SU-DHL-6 (cell line): ENCODE results near the gene LRRN2.

Experiments used
- EZH2phosphoT487 ChIP-seq: fragments of 200-600 bp; sonication (generic), shearing (Covaris generic); conservative IDR thresholded peaks from 2 replicates; pipeline ENCODE4 v1.6.1; 2018; ENCODE audit warnings: mild to moderate bottlenecking, antibody characterized with exemption, low read length, moderate library complexity, mixed read lengths
- TF ChIP-seq, protein P1 (sequence below): fragments of 200-600 bp; sonication (generic); IDR thresholded peaks from one replicate; pipeline ENCODE4 v1.5.1; 2017; ENCODE audit warnings: antibody characterized with exemption, mild to moderate bottlenecking, low read length, moderate library complexity; ENCODE audit not compliant: insufficient read depth, poor library complexity, severe bottlenecking

DNA sequence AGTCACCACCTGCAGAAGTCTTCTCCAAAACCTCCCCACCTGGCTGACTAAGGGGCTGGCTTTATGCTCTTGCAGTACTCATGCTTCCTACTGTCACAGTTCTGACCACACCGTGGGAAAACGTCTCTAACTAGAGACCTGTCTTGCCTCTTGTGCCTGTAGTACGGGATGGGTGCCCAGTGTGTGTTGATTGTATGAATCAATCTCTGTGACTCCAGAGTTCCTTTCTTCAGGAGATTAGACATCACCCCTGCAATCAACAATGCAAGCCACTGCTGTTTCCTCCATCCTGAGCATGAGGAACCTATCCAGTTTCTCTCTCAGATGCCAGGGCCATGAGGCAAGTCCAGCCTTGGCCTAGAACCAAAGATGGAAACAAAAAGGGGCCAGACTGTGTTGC lies 64.1 kb downstream of the LRRN2 start:
- TF ChIP-seq, protein P1, sequence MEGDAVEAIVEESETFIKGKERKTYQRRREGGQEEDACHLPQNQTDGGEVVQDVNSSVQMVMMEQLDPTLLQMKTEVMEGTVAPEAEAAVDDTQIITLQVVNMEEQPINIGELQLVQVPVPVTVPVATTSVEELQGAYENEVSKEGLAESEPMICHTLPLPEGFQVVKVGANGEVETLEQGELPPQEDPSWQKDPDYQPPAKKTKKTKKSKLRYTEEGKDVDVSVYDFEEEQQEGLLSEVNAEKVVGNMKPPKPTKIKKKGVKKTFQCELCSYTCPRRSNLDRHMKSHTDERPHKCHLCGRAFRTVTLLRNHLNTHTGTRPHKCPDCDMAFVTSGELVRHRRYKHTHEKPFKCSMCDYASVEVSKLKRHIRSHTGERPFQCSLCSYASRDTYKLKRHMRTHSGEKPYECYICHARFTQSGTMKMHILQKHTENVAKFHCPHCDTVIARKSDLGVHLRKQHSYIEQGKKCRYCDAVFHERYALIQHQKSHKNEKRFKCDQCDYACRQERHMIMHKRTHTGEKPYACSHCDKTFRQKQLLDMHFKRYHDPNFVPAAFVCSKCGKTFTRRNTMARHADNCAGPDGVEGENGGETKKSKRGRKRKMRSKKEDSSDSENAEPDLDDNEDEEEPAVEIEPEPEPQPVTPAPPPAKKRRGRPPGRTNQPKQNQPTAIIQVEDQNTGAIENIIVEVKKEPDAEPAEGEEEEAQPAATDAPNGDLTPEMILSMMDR = no peak
- no peak for TF ChIP-seq EZH2phosphoT487
